GM12892 (cell line): ENCODE data around the gene EPHB2.

Experiments
- POLR2A ChIP-seq: IDR thresholded peaks from 2 replicates; pipeline ENCODE4 v1.6.1; 2011; ENCODE audit warnings: low read depth, low read length, control low read depth
- POLR2AphosphoS5 ChIP-seq: IDR thresholded peaks from 2 replicates; pipeline ENCODE4 v1.6.1; 2011; ENCODE audit warnings: low read depth, low read length, control low read depth
- TAF1 ChIP-seq: IDR thresholded peaks from 2 replicates; pipeline ENCODE4 v1.6.1; 2011; ENCODE audit warnings: low read depth, mild to moderate bottlenecking, control low read depth, low read length, borderline replicate concordance

DNA sequence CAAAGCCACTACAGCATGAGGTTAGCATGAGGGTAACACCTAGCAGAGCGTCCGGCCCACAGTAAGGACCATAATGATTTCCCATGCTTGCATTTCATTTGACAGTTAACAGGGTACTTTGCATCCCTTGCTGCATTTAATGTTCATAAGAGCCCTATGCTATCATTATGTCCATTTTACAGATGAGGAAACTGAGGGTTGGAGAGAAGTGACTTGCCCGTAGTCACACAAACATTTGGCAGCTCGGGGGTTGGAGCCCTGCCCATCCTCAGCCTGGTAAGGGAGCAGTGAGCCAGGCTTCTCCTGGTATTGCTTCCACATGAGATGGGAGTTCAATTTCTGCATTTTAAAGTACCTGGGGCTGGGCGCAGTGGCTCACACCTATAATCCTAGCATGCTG, 16.5 kb upstream of the EPHB2 start:
- TF ChIP-seq POLR2A (no peak), TAF1 (no peak), POLR2AphosphoS5 (no peak)
